Limb (tissue), 2 donors: ENCODE results near the gene TOMT.
A peak's percentile ranks its signal among the peaks of the same experiment; 100 is the strongest.

Source experiments
- DNase-seq, 2 donors: peaks; one replicate each; pipeline ENCODE4 v3.0.0-alpha.2; 2016; ENCODE audit errors: extremely low spot score in 2 of 2

The TOMT gene

GRCh38 chr11:72105888-72106287 lies at the start of gene TOMT:
Gene TOMT (plus strand): TSS chr11:72105924. CDS start chr11:72105952, 28 bp downstream.
- no peak for DNase-seq

- DNase-seq: no peak
These were observed 47.2 kb upstream of the TOMT start for GRCh38 chr11:72058416-72059034.

GRCh38 chr11:72061739-72062396 lies 43.9 kb upstream of the TOMT start:
- DNase-seq: no peak

GRCh38 chr11:72066855-72067254 lies 38.9 kb upstream of the TOMT start:
- DNase-seq: no peak

GRCh38 chr11:72067266-72067665 lies 38.5 kb upstream of the TOMT start:
- DNase-seq: no peak

GRCh38 chr11:72067676-72068075 lies 38.0 kb upstream of the TOMT start:
- DNase-seq: no peak

GRCh38 chr11:72069200-72069599 lies 36.5 kb upstream of the TOMT start:
- DNase-seq: no peak

- no peak for DNase-seq
These were observed 35.9 kb upstream of the TOMT start for GRCh38 chr11:72069787-72070251.

GRCh38 chr11:72070491-72070890 lies 35.2 kb upstream of the TOMT start:
- no peak for DNase-seq

GRCh38 chr11:72072348-72072747 lies 33.4 kb upstream of the TOMT start:
- DNase-seq: no peak

GRCh38 chr11:72075109-72075508 lies 30.6 kb upstream of the TOMT start:
- DNase-seq: no peak

- DNase-seq: no peak
These were observed 30.0 kb upstream of the TOMT start for GRCh38 chr11:72075756-72076155.

GRCh38 chr11:72078477-72078876 lies 27.2 kb upstream of the TOMT start:
- DNase-seq: no peak

- peak in 1 of 2 donors; percentile 32 for DNase-seq
These were observed 25.9 kb upstream of the TOMT start for GRCh38 chr11:72079819-72080325.

GRCh38 chr11:72080326-72081183 lies 25.2 kb upstream of the TOMT start, which contains the start of the genes LRRC51 and NUMA1:
Gene LRRC51 (plus strand): TSS chr11:72080850. CDS start chr11:72089084, 8,234 bp downstream.
Gene NUMA1 (minus strand): TSS chr11:72080542. CDS start chr11:72035943, 44,599 bp downstream.
- DNase-seq: peak; percentile 99 to 100

- no peak for DNase-seq
These were observed 24.5 kb upstream of the TOMT start for GRCh38 chr11:72081184-72081644.

GRCh38 chr11:72081821-72082453 lies 23.8 kb upstream of the TOMT start:
- no peak for DNase-seq

- DNase-seq: no peak
These were observed 22.3 kb upstream of the TOMT start for GRCh38 chr11:72083414-72083813.

- no peak for DNase-seq
These were observed 21.6 kb upstream of the TOMT start for GRCh38 chr11:72084076-72084475.

GRCh38 chr11:72084965-72085364 lies 20.8 kb upstream of the TOMT start:
- DNase-seq: no peak
